Smooth muscle cell (in vitro differentiated cells): ENCODE measurements around the gene CARS2. TPM values are rescaled to one million over a fixed set of nuclear protein-coding genes. Genes with fewer than 3 reads are reported as not detected.
A peak's percentile ranks its signal among the peaks of the same experiment; 100 is the strongest.

ENCODE experiments used
- DNase-seq: peaks from one replicate; lab custom pipeline; 2025; ENCODE audit not compliant: unreplicated experiment; lab: John Stamatoyannopoulos, UW
- H2AFZ ChIP-seq: fragments of 200-600 bp; sonication (generic); 2 replicates; pipeline ENCODE4 v1.6.0; 2016; ENCODE audit warnings: antibody characterized with exemption, low read depth, mild to moderate bottlenecking
- H3F3A ChIP-seq: fragments of 200-600 bp; sonication (generic); 2 replicates; pipeline ENCODE4 v1.6.0; 2017; ENCODE audit warnings: antibody characterized with exemption, low read depth
- H3K27ac ChIP-seq: fragments of 200-600 bp; sonication (generic); 2 replicates; pipeline ENCODE4 v1.5.1; 2016; ENCODE audit warnings: low read depth, mild to moderate bottlenecking
- H3K27me3 ChIP-seq: fragments of 200-600 bp; sonication (generic); 2 replicates; pipeline ENCODE4 v1.6.1; 2016; ENCODE audit warnings: low read depth, mild to moderate bottlenecking
- H3K36me3 ChIP-seq: fragments of 200-600 bp; sonication (generic); 2 replicates; pipeline ENCODE4 v1.5.1; 2016; ENCODE audit warnings: low read depth
- H3K4me1 ChIP-seq: fragments of 200-600 bp; sonication (generic); 2 replicates; pipeline ENCODE4 v1.5.1; 2016; ENCODE audit warnings: low read depth
- H3K4me2 ChIP-seq: fragments of 200-600 bp; sonication (generic); 2 replicates; pipeline ENCODE4 v1.6.0; 2016; ENCODE audit warnings: mild to moderate bottlenecking
- H3K4me3 ChIP-seq: fragments of 200-600 bp; sonication (generic); 2 replicates; pipeline ENCODE4 v1.5.1; 2016; ENCODE audit warnings: mild to moderate bottlenecking
- H3K79me2 ChIP-seq: fragments of 200-600 bp; sonication (generic); 2 replicates; pipeline ENCODE4 v1.6.0; 2016; ENCODE audit warnings: low read depth, mild to moderate bottlenecking
- H3K9ac ChIP-seq: fragments of 200-600 bp; sonication (generic); 2 replicates; pipeline ENCODE4 v1.6.0; 2016; ENCODE audit warnings: low read depth
- H3K9me3 ChIP-seq: fragments of 200-600 bp; sonication (generic); replicated peaks from 2 replicates; pipeline ENCODE4 v1.5.1; 2016; ENCODE audit warnings: low read depth
- H4K20me1 ChIP-seq: fragments of 200-600 bp; sonication (generic); 2 replicates; pipeline ENCODE4 v1.6.0; 2016; ENCODE audit warnings: low read depth
- WGBS: methylation state at CpG from one replicate; pipeline ENCODE4 v1.1.7; 2016; ENCODE audit warnings: low lambda C conversion rate; 5-methylcytosine and 5-hydroxymethylcytosine counted together
- polyA plus RNA-seq: library from polyadenylated mRNA; unstranded; fragments of >200 nt; fragmentation: Nextera tagmentation; extraction: Ambion mirVana; gene quantifications from 2 replicates; pipeline ENCODE4 v1.2.1, GENCODE V29; 2016
- total RNA-seq: library from RNA; depleted of rRNA; stranded (reverse); fragments of >200 nt; gene quantifications from 2 replicates; pipeline ENCODE4 v1.2.3, GENCODE V29; 2014
- TF ChIP-seq, protein P1 (sequence below): fragments of 200-600 bp; sonication (generic); IDR thresholded peaks from 2 replicates; pipeline ENCODE4 v1.5.1; 2017; ENCODE audit warnings: borderline replicate concordance, mild to moderate bottlenecking, antibody characterized with exemption; ENCODE audit not compliant: insufficient read depth, poor library complexity, severe bottlenecking

CARS2 gene
- total and polyA plus RNA-seq, 2 experiments from 2014 or later, result 37.5 to 71.7 TPM

DNA sequence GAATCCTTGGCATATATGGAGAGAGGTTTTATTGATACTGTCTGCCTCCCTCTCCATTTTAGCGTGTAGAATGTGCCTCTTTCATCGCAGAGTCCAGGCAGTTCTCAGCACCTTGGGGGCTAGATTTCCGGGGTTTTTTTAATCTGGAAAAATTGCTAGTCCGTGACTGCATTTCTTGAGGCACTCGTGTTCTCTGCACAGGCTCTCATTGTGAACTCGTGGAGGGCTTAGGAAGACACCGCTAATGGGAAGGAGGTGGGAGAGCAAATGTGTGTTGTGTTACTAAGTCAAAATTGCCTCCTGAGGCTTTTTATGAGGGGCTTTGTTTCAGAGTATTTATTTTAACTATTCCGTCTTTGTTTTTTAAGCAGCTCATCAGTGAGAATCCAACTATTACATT lies 17.7 kb upstream of the CARS2 start:
- TF ChIP-seq, protein P1, sequence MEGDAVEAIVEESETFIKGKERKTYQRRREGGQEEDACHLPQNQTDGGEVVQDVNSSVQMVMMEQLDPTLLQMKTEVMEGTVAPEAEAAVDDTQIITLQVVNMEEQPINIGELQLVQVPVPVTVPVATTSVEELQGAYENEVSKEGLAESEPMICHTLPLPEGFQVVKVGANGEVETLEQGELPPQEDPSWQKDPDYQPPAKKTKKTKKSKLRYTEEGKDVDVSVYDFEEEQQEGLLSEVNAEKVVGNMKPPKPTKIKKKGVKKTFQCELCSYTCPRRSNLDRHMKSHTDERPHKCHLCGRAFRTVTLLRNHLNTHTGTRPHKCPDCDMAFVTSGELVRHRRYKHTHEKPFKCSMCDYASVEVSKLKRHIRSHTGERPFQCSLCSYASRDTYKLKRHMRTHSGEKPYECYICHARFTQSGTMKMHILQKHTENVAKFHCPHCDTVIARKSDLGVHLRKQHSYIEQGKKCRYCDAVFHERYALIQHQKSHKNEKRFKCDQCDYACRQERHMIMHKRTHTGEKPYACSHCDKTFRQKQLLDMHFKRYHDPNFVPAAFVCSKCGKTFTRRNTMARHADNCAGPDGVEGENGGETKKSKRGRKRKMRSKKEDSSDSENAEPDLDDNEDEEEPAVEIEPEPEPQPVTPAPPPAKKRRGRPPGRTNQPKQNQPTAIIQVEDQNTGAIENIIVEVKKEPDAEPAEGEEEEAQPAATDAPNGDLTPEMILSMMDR, result no peak

DNA sequence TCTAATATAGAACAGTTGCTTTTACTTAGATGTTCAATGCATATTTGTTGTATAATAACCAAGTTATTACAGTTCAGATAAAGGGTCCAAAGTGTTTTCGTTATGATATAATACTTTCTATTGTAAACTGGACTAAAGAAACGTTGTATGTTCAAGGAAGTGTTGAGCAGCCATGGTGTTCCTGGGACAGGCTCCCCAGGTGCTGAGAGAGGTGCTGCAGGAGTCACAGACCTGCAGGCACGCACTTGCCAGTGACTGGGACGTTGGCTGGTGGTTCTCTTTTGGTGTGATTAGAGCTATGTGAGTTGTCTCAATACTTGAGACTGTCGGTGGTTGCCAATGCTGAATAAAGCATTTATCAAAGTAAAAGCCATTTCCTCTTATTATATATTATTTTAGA lies 17.1 kb upstream of the CARS2 start:
- Histone ChIP-seq H3K9me3 (no peaks in the 10 kb centered on the region), H3K27me3 (no peaks in the 10 kb centered on the region), H4K20me1 (peaks cover 58% of the 10 kb centered on the region), H3K36me3 (peaks cover 3% of the 10 kb centered on the region), H3K9ac (no peak overlapping the region), H2AFZ (no peak overlapping the region), H3K27ac (no peak overlapping the region), H3F3A (peaks cover 6% of the 10 kb centered on the region), H3K4me3 (no peak overlapping the region), H3K4me1 (peaks cover 4% of the 10 kb centered on the region), H3K79me2 (peaks cover 49% of the 10 kb centered on the region), H3K4me2 (no peak overlapping the region)
- DNase-seq, result no peak
- TF ChIP-seq, protein P1, result no peak
- WGBS, result 88% methylated on average over 5 of the region's 5 CpGs

More for the DNA sequence above, 17.7 kb upstream of the CARS2 start:
- Histone ChIP-seq H3K36me3 (peaks cover 3% of the 10 kb centered on the region), H3K27ac (no peak overlapping the region), H3F3A (peaks cover 6% of the 10 kb centered on the region), H3K4me1 (no peaks in the 10 kb centered on the region), H3K4me2 (no peak overlapping the region), H3K79me2 (peaks cover 43% of the 10 kb centered on the region), H3K27me3 (no peaks in the 10 kb centered on the region), H3K4me3 (no peak overlapping the region), H2AFZ (no peak overlapping the region), H4K20me1 (peaks cover 53% of the 10 kb centered on the region), H3K9me3 (no peaks in the 10 kb centered on the region), H3K9ac (no peak overlapping the region)
- DNase-seq, result no peak
- 85% methylated on average over 8 of the region's 8 CpGs for WGBS

DNA sequence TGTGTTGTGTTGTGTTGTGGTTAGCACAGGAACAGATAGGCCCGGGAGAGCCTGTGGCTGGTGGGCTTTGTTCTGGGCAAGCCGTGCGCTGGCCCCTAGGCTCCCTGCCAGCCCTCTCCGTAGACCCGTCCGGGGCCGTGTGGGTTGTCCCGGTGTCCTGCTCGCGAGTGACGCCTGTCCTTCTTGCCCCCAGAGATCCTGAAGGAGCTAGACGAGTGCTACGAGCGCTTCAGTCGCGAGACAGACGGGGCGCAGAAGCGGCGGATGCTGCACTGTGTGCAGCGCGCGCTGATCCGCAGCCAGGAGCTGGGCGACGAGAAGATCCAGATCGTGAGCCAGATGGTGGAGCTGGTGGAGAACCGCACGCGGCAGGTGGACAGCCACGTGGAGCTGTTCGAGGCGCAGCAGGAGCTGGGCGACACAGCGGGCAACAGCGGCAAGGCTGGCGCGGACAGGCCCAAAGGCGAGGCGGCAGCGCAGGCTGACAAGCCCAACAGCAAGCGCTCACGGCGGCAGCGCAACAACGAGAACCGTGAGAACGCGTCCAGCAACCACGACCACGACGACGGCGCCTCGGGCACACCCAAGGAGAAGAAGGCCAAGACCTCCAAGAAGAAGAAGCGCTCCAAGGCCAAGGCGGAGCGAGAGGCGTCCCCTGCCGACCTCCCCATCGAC lies 13.3 kb upstream of the CARS2 start:
- TF ChIP-seq, protein P1, result no peak
- H4K20me1 ChIP-seq, result peaks cover 81% of the 10 kb centered on the region
- WGBS, result 96% methylated on average over 46 of the region's 61 CpGs
- peaks cover 78% of the 10 kb centered on the region for H3K79me2 ChIP-seq
- no peak overlapping the region for H3K4me3 ChIP-seq
- no peak for DNase-seq
- no peak overlapping the region for H3K9ac ChIP-seq
- no peak overlapping the region for H2AFZ ChIP-seq
- H3K27me3 ChIP-seq, result no peaks in the 10 kb centered on the region
- H3K4me2 ChIP-seq, result no peak overlapping the region
- H3F3A ChIP-seq, result peaks cover 6% of the 10 kb centered on the region
- H3K27ac ChIP-seq, result no peak overlapping the region
- H3K4me1 ChIP-seq, result peaks cover 21% of the 10 kb centered on the region
- peaks cover 3% of the 10 kb centered on the region for H3K36me3 ChIP-seq
- no peaks in the 10 kb centered on the region for H3K9me3 ChIP-seq

DNA sequence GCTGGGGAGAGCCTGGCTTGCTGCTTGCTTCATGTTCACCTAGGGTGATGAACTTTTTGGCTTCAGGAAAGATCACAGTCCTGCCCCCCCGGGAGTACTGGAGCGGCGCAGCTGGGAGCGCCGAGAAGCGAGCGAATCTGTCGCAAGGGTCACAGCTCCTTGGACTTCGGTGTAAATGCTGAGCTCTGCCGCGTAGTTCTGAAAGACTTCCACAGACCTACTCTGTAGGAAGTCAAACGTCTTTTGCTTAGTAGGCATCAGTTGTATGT lies 10.3 kb upstream of the CARS2 start:
- Histone ChIP-seq H3K27ac (peak overlapping the region; percentile 67), H3K4me2 (peak overlapping the region; percentile 94), H3K9ac (peak overlapping the region; percentile 87), H3K36me3 (peaks cover 3% of the 10 kb centered on the region), H3K9me3 (no peaks in the 10 kb centered on the region), H3K4me1 (peaks cover 25% of the 10 kb centered on the region), H3K4me3 (peak overlapping the region; percentile 89), H3F3A (peaks cover 10% of the 10 kb centered on the region), H3K27me3 (no peaks in the 10 kb centered on the region), H2AFZ (peak overlapping the region; percentile 11), H3K79me2 (peaks cover 63% of the 10 kb centered on the region), H4K20me1 (peaks cover 54% of the 10 kb centered on the region)
- 1% methylated on average over 12 of the region's 12 CpGs for WGBS
- DNase-seq, result no peak
- TF ChIP-seq, protein P1, result no peak
